NCI-H524 (cell line): ENCODE measurements around the gene NTN1.

Experiments used
- DNase-seq, 2 experiments: peaks; one replicate each; lab custom pipeline; 2025; lab: John Stamatoyannopoulos, UW

The NTN1 gene

GRCh38 chr17:9195961-9196670 is 174.8 kb downstream of the NTN1 start:
- DNase-seq: peak; percentile 31 to 81

GRCh38 chr17:9199571-9200551 is 178.6 kb downstream of the NTN1 start:
- DNase-seq: peak; percentile 51 to 91

- DNase-seq: peak in 1 of 2 experiments; percentile 67
These were observed 179.5 kb downstream of the NTN1 start for GRCh38 chr17:9200699-9201359.

GRCh38 chr17:9202532-9202931 is 181.2 kb downstream of the NTN1 start:
- DNase-seq: no peak

- DNase-seq: peak in 1 of 2 experiments; percentile 51
These were observed 182.6 kb downstream of the NTN1 start for GRCh38 chr17:9203771-9204425.

- no peak for DNase-seq
These were observed 183.5 kb downstream of the NTN1 start for GRCh38 chr17:9204637-9205329.

- no peak for DNase-seq
These were observed 184.5 kb downstream of the NTN1 start for GRCh38 chr17:9205520-9206409.

- no peak for DNase-seq
These were observed 185.0 kb downstream of the NTN1 start for GRCh38 chr17:9206410-9206703.

GRCh38 chr17:9206741-9207332 is 185.5 kb downstream of the NTN1 start:
- DNase-seq: no peak

- DNase-seq: no peak
These were observed 187.2 kb downstream of the NTN1 start for GRCh38 chr17:9208381-9209105.

GRCh38 chr17:9209347-9209746 is 188.0 kb downstream of the NTN1 start:
- no peak for DNase-seq

GRCh38 chr17:9209781-9210370 is 188.6 kb downstream of the NTN1 start:
- DNase-seq: no peak

- no peak for DNase-seq
These were observed 189.9 kb downstream of the NTN1 start for GRCh38 chr17:9211133-9211765.

GRCh38 chr17:9212376-9213302 is 191.3 kb downstream of the NTN1 start:
- DNase-seq: peak in 1 of 2 experiments; percentile 18

- DNase-seq: no peak
These were observed 192.0 kb downstream of the NTN1 start for GRCh38 chr17:9213303-9213640.

- DNase-seq: no peak
These were observed 194.2 kb downstream of the NTN1 start for GRCh38 chr17:9215465-9215864.
